Thymus (tissue), 11 donors: ENCODE results near the gene ATF7. TPM values are rescaled to one million over a fixed set of nuclear protein-coding genes. Genes with fewer than 3 reads are reported as not detected.

Experiments
- DNase-seq, 9 donors: peaks; one replicate each; pipeline ENCODE4 v3.0.0-alpha.2; 2013; ENCODE audit warnings: low spot score in 9 of 9, low read depth in 6 of 9, missing footprints in 1 of 9
- H3K27ac ChIP-seq, 2 donors: one replicate each; pipeline ENCODE4 v1.5.1; 2013; ENCODE audit warnings: control low read depth in 1 of 2, low read depth in 1 of 2, low read length in 1 of 2, mild to moderate bottlenecking in 1 of 2, moderate library complexity in 1 of 2
- H3K27me3 ChIP-seq, 2 donors: one replicate each; pipeline ENCODE4 v1.5.1; 2013; ENCODE audit warnings: low read length in 1 of 2; ENCODE audit not compliant: control insufficient read depth in 2 of 2, insufficient read depth in 1 of 2
- H3K36me3 ChIP-seq, 2 donors: one replicate each; pipeline ENCODE4 v1.5.1; 2013; ENCODE audit warnings: low read length in 1 of 2, mild to moderate bottlenecking in 1 of 2, moderate library complexity in 1 of 2; ENCODE audit not compliant: control insufficient read depth in 2 of 2, insufficient read depth in 2 of 2
- H3K4me1 ChIP-seq, 2 donors: one replicate each; pipeline ENCODE4 v1.5.1; 2013; ENCODE audit warnings: low read length in 2 of 2; ENCODE audit not compliant: control insufficient read depth in 2 of 2, insufficient read depth in 2 of 2
- H3K4me3 ChIP-seq, 2 donors: one replicate each; pipeline ENCODE4 v1.5.1; 2013; ENCODE audit warnings: low read length in 2 of 2, control low read depth in 1 of 2, mild to moderate bottlenecking in 1 of 2
- H3K9me3 ChIP-seq, 2 donors: one replicate each; pipeline ENCODE4 v1.5.1; 2013; ENCODE audit warnings: low read length in 1 of 2, mild to moderate bottlenecking in 1 of 2; ENCODE audit not compliant: control insufficient read depth in 2 of 2, insufficient read depth in 1 of 2
- WGBS: extraction: QIAGEN DNeasy Blood & Tissue Kit; methylation state at CpG from one replicate; pipeline ENCODE4 v1.1.7; 2013; 5-methylcytosine and 5-hydroxymethylcytosine counted together
- polyA plus RNA-seq: library from polyadenylated mRNA; stranded (reverse); fragments of 200-250 nt; gene quantifications from one replicate; pipeline ENCODE4 v1.2.3, GENCODE V29; 2013
- total RNA-seq: library from RNA; stranded (reverse); fragments of 120-200 nt; gene quantifications from one replicate; pipeline ENCODE4 v1.2.4, GENCODE V29; 2013
- donor health status: healthy.

The ATF7 gene
- total and polyA plus RNA-seq, 2 donors: 6.0 to 15.8 TPM

DNA sequence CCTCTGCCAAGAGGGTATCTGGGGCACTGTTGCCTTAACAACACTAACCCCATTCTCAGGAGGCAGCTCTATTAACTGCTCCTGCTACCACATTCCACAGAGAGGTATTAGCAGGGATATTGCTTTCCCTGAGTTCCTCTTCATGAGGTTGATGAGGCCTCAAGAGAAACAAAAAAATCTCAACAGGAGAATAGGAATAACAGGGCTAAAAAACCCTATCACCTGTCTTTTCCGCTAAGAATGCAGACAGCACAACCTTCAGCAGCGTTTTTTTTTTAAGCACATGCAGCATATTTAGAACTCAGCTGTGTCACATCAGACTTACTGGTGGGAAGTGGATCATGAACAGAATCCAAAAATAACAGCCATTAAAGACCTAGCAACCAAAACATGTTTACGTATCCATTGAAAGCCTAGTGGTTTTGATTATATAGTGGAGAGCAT is 29.2 kb downstream of the ATF7 start:
- 92% methylated on average over 3 of the region's 3 CpGs for WGBS
- DNase-seq: no peak
- Histone ChIP-seq H3K27me3 (no peaks in the 10 kb centered on the region), H3K9me3 (no peaks in the 10 kb centered on the region), H3K27ac (no peak overlapping the region), H3K4me1 (peaks cover 1 to 16% of the 10 kb centered on the region in 2 donors), H3K36me3 (peaks cover 0 to 5% of the 10 kb centered on the region in 2 donors), H3K4me3 (no peak overlapping the region)

DNA sequence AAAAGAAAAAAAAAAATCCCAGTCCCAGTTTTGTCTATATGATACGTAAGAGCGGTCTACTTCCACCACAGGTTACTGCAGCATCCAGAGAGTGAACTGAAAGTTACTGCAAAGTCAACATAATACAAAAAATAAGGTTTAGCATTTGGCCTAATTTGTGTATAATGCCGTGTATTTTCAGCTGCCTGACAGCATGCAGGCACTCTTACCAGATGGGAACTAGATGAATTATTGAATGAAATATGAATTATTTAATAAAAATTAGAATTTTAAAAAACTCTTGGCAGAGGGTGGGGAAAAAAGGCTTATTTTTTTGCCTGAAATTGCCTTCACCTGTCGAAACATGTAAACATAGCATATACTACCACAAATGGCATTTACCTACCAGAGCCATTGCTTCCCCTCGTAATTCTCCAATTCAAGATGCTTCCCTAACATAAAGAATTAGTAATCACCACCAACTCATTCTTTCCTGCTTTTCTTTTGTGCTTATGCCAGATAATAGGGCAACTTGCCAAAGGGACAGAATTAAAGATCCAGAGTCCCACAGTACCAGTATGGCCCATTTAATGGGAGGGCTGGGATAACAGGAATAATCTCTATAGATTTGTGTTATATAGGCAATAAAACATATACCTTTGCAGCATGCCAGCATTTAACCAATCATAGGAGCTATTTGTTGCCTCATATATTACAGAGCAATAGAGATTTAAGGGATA is 31.1 kb downstream of the ATF7 start:
- no peak overlapping the region for H3K27ac ChIP-seq
- WGBS: 98% methylated on average over 5 of the region's 5 CpGs
- no peaks in the 10 kb centered on the region for H3K27me3 ChIP-seq
- no peaks in the 10 kb centered on the region for H3K36me3 ChIP-seq
- H3K4me1 ChIP-seq: peaks cover 8 to 11% of the 10 kb centered on the region in 2 donors
- H3K4me3 ChIP-seq: no peak overlapping the region
- H3K9me3 ChIP-seq: no peaks in the 10 kb centered on the region
- no peak for DNase-seq

DNA sequence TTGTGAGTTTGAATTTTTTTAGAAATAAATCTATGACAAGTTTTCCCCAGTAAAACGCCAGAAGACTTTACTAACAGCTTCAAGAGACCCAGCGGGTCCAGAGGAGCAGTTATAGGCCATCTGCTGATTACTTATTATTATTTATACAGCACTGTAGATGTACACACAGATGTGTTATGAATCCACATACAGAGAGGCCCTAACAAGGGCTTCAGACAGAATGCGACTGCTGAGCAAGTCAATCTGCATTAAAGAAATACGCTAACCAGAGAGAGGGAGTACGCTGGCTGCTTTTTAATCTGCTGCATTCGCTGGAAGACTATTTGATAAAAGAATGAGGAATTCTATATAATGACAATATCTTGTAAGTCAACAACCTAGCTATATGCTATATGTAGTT is 32.5 kb downstream of the ATF7 start:
- WGBS: 97% methylated on average over 6 of the region's 6 CpGs
- no peak for DNase-seq
- H3K27me3 ChIP-seq: no peaks in the 10 kb centered on the region
- no peaks in the 10 kb centered on the region for H3K36me3 ChIP-seq
- no peaks in the 10 kb centered on the region for H3K9me3 ChIP-seq
- H3K27ac ChIP-seq: no peak overlapping the region
- H3K4me3 ChIP-seq: no peak overlapping the region
- H3K4me1 ChIP-seq: peaks cover 8 to 11% of the 10 kb centered on the region in 2 donors

DNA sequence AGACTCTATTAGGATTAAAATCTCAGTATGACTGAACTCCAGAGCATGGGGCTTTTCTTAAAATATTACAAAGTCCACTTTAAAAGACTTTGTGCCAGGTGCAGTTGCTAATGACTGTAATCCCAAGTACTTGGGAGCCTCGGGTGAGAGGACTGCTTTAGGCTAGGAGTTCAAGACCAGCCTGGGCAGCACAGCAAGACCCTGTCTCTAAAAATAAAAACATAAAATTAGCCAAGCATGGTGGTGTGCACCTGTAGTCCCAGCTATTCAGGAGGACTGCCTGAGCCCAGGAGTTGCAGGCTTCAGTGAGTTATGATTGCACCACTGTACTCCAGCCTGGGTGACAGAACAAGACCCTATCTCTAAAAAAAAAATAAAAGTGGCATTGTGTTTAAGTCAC is 33.2 kb downstream of the ATF7 start:
- no peak for DNase-seq
- no peaks in the 10 kb centered on the region for H3K9me3 ChIP-seq
- H3K4me1 ChIP-seq: peaks cover 8 to 11% of the 10 kb centered on the region in 2 donors

DNA sequence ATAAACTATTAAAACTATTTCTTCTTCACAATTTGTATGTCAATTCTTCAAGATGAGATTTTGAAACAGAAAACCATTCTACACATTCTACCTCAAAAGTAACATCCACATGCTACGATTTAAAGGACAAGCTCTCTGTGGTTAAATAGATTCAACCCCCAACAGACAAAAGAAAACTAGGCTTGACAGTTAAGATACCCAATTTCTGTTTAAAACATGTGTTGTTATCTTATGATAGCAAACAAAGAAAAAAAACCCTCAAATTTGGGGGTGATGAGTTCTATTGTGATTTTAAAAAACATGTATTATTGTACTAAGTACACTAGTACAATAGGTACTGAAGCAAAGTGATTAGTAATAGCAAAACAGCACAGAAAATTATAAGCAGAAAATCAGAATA is 33.8 kb downstream of the ATF7 start:
- no peak overlapping the region for H3K4me3 ChIP-seq
- no peaks in the 10 kb centered on the region for H3K27me3 ChIP-seq
- WGBS: 16% methylated on average over 1 of the region's 1 CpG
- no peaks in the 10 kb centered on the region for H3K9me3 ChIP-seq
- peak overlapping the region in 1 of 2 donors; percentile 58 for H3K27ac ChIP-seq
- H3K36me3 ChIP-seq: peaks cover 0 to 6% of the 10 kb centered on the region in 2 donors
- H3K4me1 ChIP-seq: peaks cover 8 to 11% of the 10 kb centered on the region in 2 donors
- no peak for DNase-seq

More for the DNA sequence above, 33.2 kb downstream of the ATF7 start:
- 100% methylated on average over 1 of the region's 1 CpG for WGBS
- Histone ChIP-seq H3K27me3 (no peaks in the 10 kb centered on the region), H3K27ac (no peak overlapping the region), H3K36me3 (peaks cover 0 to 5% of the 10 kb centered on the region in 2 donors), H3K4me3 (no peak overlapping the region)

DNA sequence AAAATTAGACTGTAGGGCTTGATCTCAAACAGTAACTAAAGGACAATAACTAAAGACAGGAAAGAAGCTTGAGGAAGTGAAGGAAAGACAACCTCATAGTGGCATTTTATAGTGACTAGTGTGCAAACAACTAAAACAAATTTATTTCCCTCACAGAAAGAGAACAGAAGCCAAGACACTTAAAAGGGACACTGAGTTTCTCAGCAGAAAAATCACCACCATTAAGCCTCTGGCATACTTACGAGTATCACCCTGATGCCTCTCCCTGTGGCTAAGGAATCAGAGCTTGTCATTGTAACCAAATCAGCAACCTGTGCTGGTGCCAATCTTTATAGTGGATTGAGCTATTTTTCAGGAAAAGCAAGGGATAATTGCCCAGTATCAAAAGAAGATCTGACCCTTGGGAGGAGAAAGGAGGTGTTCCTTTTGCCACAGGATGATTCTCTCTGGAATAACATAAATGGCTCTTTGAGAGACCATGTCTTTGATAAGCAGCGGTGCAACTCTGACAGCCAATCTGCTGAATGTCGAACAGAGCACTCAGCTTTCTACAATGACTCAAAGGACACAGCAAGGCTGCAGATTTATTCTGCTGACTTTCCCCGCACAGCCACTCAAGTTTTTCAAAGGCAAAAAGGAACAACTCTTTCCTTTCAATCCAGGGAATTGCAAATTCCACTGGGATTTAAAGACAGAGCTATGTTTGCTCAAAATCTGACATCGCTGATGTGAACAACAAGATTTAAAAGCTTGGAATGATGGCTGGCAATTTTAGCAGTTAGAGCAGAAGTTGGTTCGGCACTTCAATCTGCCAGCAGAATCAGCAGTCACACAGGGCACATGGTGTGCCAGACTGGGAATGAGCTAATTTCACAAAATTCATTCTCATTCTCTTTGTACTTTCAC is 34.6 kb downstream of the ATF7 start:
- Histone ChIP-seq H3K4me1 (peaks cover 8 to 11% of the 10 kb centered on the region in 2 donors), H3K27me3 (no peaks in the 10 kb centered on the region), H3K9me3 (no peaks in the 10 kb centered on the region), H3K36me3 (peaks cover 0 to 9% of the 10 kb centered on the region in 2 donors), H3K27ac (peak overlapping the region; percentile 43 to 58), H3K4me3 (no peak overlapping the region)
- DNase-seq: no peak
- WGBS: 89% methylated on average over 6 of the region's 6 CpGs

DNA sequence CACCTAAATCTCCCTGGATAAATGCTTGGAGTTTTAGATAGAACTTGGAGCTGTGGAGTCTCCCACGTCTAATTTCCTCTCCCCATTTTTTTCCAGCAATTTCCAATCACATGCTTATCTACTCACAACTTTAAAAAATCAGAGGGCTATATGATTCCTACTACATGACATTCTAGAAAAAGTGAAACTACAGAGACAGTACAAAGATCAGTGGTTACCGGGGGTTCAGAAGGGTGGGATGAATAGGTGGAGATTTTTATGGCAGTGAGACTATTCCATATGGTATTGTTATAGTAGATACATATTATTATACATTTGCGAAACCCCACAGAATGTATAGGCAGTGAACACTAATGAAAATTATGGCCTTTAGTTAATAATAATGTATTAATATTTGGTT is 35.5 kb downstream of the ATF7 start:
- Histone ChIP-seq H3K4me3 (no peak overlapping the region), H3K4me1 (peaks cover 8 to 11% of the 10 kb centered on the region in 2 donors), H3K9me3 (no peaks in the 10 kb centered on the region), H3K27me3 (no peaks in the 10 kb centered on the region), H3K27ac (no peak overlapping the region), H3K36me3 (peaks cover 0 to 9% of the 10 kb centered on the region in 2 donors)
- no peak for DNase-seq
- 95% methylated on average over 3 of the region's 3 CpGs for WGBS

DNA sequence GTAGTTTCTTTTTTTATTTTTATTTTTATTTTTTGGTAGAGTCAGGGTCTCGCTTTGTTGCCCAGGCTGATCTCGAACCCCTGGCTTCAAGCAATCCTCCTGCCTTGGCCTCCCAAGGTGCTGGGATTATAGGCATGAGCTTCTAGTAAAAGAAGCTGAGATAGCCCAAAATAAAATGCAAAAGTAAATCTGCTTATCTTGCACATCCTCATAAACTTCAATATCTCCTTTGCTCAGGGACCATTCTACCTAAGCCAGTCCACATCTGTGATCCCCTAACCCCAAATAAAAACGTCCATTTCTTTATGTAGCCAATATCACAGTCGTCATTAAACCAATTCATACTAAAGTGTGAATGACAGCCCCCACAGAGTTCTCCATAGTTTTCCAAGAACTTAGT is 36.3 kb downstream of the ATF7 start:
- Histone ChIP-seq H3K27ac (no peak overlapping the region), H3K36me3 (peaks cover 0 to 9% of the 10 kb centered on the region in 2 donors), H3K9me3 (no peaks in the 10 kb centered on the region), H3K27me3 (no peaks in the 10 kb centered on the region), H3K4me3 (no peak overlapping the region), H3K4me1 (peaks cover 8 to 11% of the 10 kb centered on the region in 2 donors)
- WGBS: 98% methylated on average over 4 of the region's 4 CpGs
- no peak for DNase-seq

DNA sequence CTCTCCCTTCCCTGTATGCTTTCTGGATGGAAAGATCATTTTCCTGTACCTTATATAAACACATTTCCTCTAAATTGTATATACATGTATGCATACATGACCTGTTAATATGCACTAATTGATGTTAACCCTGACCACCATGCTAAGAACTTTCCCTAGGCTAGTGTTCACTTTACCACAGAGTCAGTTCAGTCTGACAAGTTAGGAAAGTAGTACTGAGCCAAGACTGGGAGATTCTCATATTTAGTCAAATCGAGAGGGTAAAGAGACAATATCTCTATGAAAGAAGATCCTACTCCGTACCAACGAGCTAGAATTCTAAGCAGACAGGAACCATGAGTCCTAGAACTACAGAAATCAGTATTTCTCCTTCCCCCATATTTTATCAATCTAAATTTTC is 36.8 kb downstream of the ATF7 start:
- H3K4me1 ChIP-seq: peaks cover 8 to 11% of the 10 kb centered on the region in 2 donors
- no peak overlapping the region for H3K27ac ChIP-seq
- no peak for DNase-seq
- no peaks in the 10 kb centered on the region for H3K9me3 ChIP-seq
- no peak overlapping the region for H3K4me3 ChIP-seq
- peaks cover 0 to 9% of the 10 kb centered on the region in 2 donors for H3K36me3 ChIP-seq
- WGBS: 97% methylated on average over 3 of the region's 3 CpGs
- no peaks in the 10 kb centered on the region for H3K27me3 ChIP-seq
